ENCODE data around the gene E2F2. TPM values are rescaled to one million over a fixed set of nuclear protein-coding genes. Genes with fewer than 3 reads are reported as not detected.

Gene E2F2
- total RNA-seq, 2 experiments from 2014 or later, result 31.3 to 33.8 TPM

Other genes with a start within 250 kb of the E2F2 start
- gene HNRNPR, start 186.9 kb downstream of the E2F2 start, total RNA-seq, result 100 to 1,000 TPM; 203 to 208 TPM
- gene ZNF436, start 161.4 kb downstream of the E2F2 start, total RNA-seq, result 1 to 10 TPM; 3.3 to 3.5 TPM
- gene TCEA3, start 106.5 kb downstream of the E2F2 start, total RNA-seq, result 10 to 100 TPM; 13.7 to 15.3 TPM
- 1 to 10 TPM in 1 of 2 experiments, under 1 TPM in 1; 0.76 to 1.3 TPM for gene ASAP3, start 47.1 kb downstream of the E2F2 start, total RNA-seq
- gene ID3, start 28.3 kb upstream of the E2F2 start, total RNA-seq, result 10 to 100 TPM; 69.5 to 74.6 TPM
- 1,000 to 10,000 TPM; 1,701 to 1,742 TPM for gene RPL11, start 160.6 kb upstream of the E2F2 start, total RNA-seq
- gene ELOA, start 212.2 kb upstream of the E2F2 start, total RNA-seq, result 10 to 100 TPM; 21.8 to 22.6 TPM
- 10 to 100 TPM; 73.8 to 75.1 TPM for gene PITHD1, start 247.2 kb upstream of the E2F2 start, total RNA-seq